WTC11 (cell line): ENCODE measurements around the gene GRK4. TPM values are rescaled to one million over a fixed set of nuclear protein-coding genes. Genes with fewer than 3 reads are reported as not detected.
A peak's percentile ranks its signal among the peaks of the same experiment; 100 is the strongest.
"Not testable (repeated sequence)": the region's sequence is repeated elsewhere in the genome, so short reads cannot be mapped to it uniquely, and the experiment has no call there.

Experiments
- ATAC-seq: fragments of 200-7000 bp; cut with Tn5 transposase; 2 replicates; pipeline ENCODE4 v1.10.0; 2021; ENCODE audit warnings: mild to moderate bottlenecking, moderate library complexity
- CTCF ChIA-PET: fragments of 300-600 bp; sonication (Branson Sonifier 250); formaldehyde crosslinking; loops from one replicate; lab custom pipeline; 2021; ENCODE audit warnings: antibody characterized with exemption; lab: Charles Lee
- POLR2A ChIA-PET: fragments of 350-600 bp; sonication (Branson Sonifier 250); formaldehyde crosslinking; loops from one replicate; lab custom pipeline; 2021; ENCODE audit warnings: antibody characterized with exemption; lab: Charles Lee
- DNase-seq: peaks from one replicate; pipeline ENCODE4 v3.0.0; 2021; ENCODE audit warnings: low spot score
- H3K27ac Mint-ChIP-seq: 2 replicates; pipeline ENCODE4 v1.8.0; 2021; ENCODE audit warnings: mixed read lengths
- H3K27me3 Mint-ChIP-seq: 2 replicates; pipeline ENCODE4 v1.8.0; 2021; ENCODE audit warnings: low read depth, mild to moderate bottlenecking, moderate library complexity, mixed read lengths
- H3K36me3 Mint-ChIP-seq: 2 replicates; pipeline ENCODE4 v1.8.0; 2021; ENCODE audit warnings: mixed read lengths
- H3K4me1 Mint-ChIP-seq: 2 replicates; pipeline ENCODE4 v1.8.0; 2022; ENCODE audit warnings: mixed read lengths
- H3K4me3 Mint-ChIP-seq: 2 replicates; pipeline ENCODE4 v1.8.0; 2021; ENCODE audit warnings: mild to moderate bottlenecking, moderate library complexity, mixed read lengths
- H3K9me3 Mint-ChIP-seq: 2 replicates; pipeline ENCODE4 v1.8.0; 2021; ENCODE audit warnings: mixed read lengths
- ATF1 ChIP-seq: sonication (generic); formaldehyde crosslinking; IDR thresholded peaks from 2 replicates; pipeline ENCODE4 v1.8.1; 2023; ENCODE audit warnings: mild to moderate bottlenecking, moderate library complexity, missing genetic modification reagents
- CBFB ChIP-seq: sonication (generic); formaldehyde crosslinking; IDR thresholded peaks from 2 replicates; pipeline ENCODE4 v1.8.1; 2022; ENCODE audit warnings: mild to moderate bottlenecking, low read depth, missing genetic modification reagents
- CDX4 ChIP-seq: fragments of 250-450 bp; sonication (Bioruptor Pico); IDR thresholded peaks from 2 replicates; pipeline ENCODE4 v1.9.0; 2021; ENCODE audit warnings: moderate library complexity, mild to moderate bottlenecking, inconsistent platforms, borderline replicate concordance
- E2F1 ChIP-seq: sonication (generic); formaldehyde crosslinking; IDR thresholded peaks from 2 replicates; pipeline ENCODE4 v1.8.0; 2022; ENCODE audit warnings: mild to moderate bottlenecking, missing genetic modification reagents
- HMGA2 ChIP-seq: fragments of 250-450 bp; sonication (Bioruptor Pico); IDR thresholded peaks from 2 replicates; pipeline ENCODE4 v1.4.0; 2021; ENCODE audit warnings: mild to moderate bottlenecking, moderate library complexity
- IRF2 ChIP-seq: sonication (generic); formaldehyde crosslinking; IDR thresholded peaks from 2 replicates; pipeline ENCODE4 v1.8.0; 2022; ENCODE audit warnings: low read depth, missing genetic modification reagents, borderline replicate concordance
- KAT7 ChIP-seq: sonication (generic); formaldehyde crosslinking; IDR thresholded peaks from 2 replicates; pipeline ENCODE4 v1.8.1; 2023; ENCODE audit warnings: missing genetic modification reagents, mild to moderate bottlenecking, borderline replicate concordance
- MXD4 ChIP-seq: fragments of 250-450 bp; sonication (Bioruptor Pico); IDR thresholded peaks from 2 replicates; pipeline ENCODE4 v1.8.0; 2021; ENCODE audit warnings: mild to moderate bottlenecking, moderate library complexity, borderline replicate concordance
- SMAD3 ChIP-seq: sonication (generic); formaldehyde crosslinking; IDR thresholded peaks from 2 replicates; pipeline ENCODE4 v1.8.0; 2022; ENCODE audit warnings: missing genetic modification reagents, mild to moderate bottlenecking, borderline replicate concordance
- SOX15 ChIP-seq: fragments of 250-450 bp; sonication (Bioruptor Pico); IDR thresholded peaks from 2 replicates; pipeline ENCODE4 v1.9.0; 2021; ENCODE audit warnings: mild to moderate bottlenecking
- TEAD1 ChIP-seq: sonication (generic); formaldehyde crosslinking; IDR thresholded peaks from 2 replicates; pipeline ENCODE4 v1.8.0; 2022; ENCODE audit warnings: mild to moderate bottlenecking, missing genetic modification reagents
- USF2 ChIP-seq: sonication (generic); formaldehyde crosslinking; IDR thresholded peaks from 2 replicates; pipeline ENCODE4 v1.8.1; 2023; ENCODE audit warnings: mild to moderate bottlenecking, missing genetic modification reagents, moderate library complexity
- ZBTB21 ChIP-seq: sonication (generic); formaldehyde crosslinking; IDR thresholded peaks from 2 replicates; pipeline ENCODE4 v1.8.1; 2023; ENCODE audit warnings: mild to moderate bottlenecking, missing genetic modification reagents, borderline replicate concordance
- ZNF138 ChIP-seq: sonication (generic); formaldehyde crosslinking; conservative IDR thresholded peaks from 2 replicates; pipeline ENCODE4 v1.8.1; 2022; ENCODE audit warnings: mild to moderate bottlenecking, moderate library complexity, missing genetic modification reagents
- ZNF423 ChIP-seq: fragments of 250-450 bp; sonication (Bioruptor Pico); IDR thresholded peaks from 2 replicates; pipeline ENCODE4 v2.1.2; 2022; ENCODE audit warnings: mild to moderate bottlenecking, moderate library complexity
- ZSCAN18 ChIP-seq: fragments of 250-450 bp; sonication (Bioruptor Pico); IDR thresholded peaks from 2 replicates; pipeline ENCODE4 v2.1.2; 2022; ENCODE audit warnings: mild to moderate bottlenecking, moderate library complexity
- total RNA-seq: library from RNA; stranded (reverse); gene quantifications from 3 replicates; pipeline ENCODE4 v1.2.3, GENCODE V29; 2021
- TF ChIP-seq, protein P1 (sequence below): sonication (generic); formaldehyde crosslinking; IDR thresholded peaks from 2 replicates; pipeline ENCODE4 v1.8.1; 2022; ENCODE audit warnings: mild to moderate bottlenecking, moderate library complexity, missing genetic modification reagents
- TF ChIP-seq, protein P2 (sequence below): sonication (generic); formaldehyde crosslinking; IDR thresholded peaks from 2 replicates; pipeline ENCODE4 v1.8.0; 2023; ENCODE audit warnings: mild to moderate bottlenecking, missing genetic modification reagents
- TF ChIP-seq, protein P3 (sequence below): fragments of 250-450 bp; sonication (Bioruptor Pico); IDR thresholded peaks from 2 replicates; pipeline ENCODE4 v1.8.0; 2021; ENCODE audit warnings: mild to moderate bottlenecking
- TF ChIP-seq, protein P4 (sequence below): fragments of 200-600 bp; IDR thresholded peaks from 2 replicates; pipeline ENCODE4 v1.8.0; 2022; ENCODE audit warnings: antibody characterized with exemption

The GRK4 gene
- total RNA-seq, 1 experiment from 2014 or later, result 1.4 TPM

GRCh38 chr4:2958446-2958845 is 4.9 kb upstream of the GRK4 start:
- CTCF ChIA-PET, result no interaction called here
- Mint-ChIP-seq H3K4me1 (peaks cover 18% of the 10 kb centered on the region), H3K36me3 (peaks cover 58% of the 10 kb centered on the region), H3K4me3 (no peak overlapping the region), H3K9me3 (peaks cover 29% of the 10 kb centered on the region), H3K27ac (peak overlapping the region; percentile 74; the same call in 1 of the 2 replicates), H3K27me3 (no peaks in the 10 kb centered on the region)
- TF ChIP-seq ZNF138 (CRISPR knock-in tag) (no peak), TEAD1 (no peak), MXD4 (CRISPR knock-in tag) (no peak), KAT7 (CRISPR knock-in tag) (no peak), CBFB (CRISPR knock-in tag) (no peak)
- TF ChIP-seq, protein P1, sequence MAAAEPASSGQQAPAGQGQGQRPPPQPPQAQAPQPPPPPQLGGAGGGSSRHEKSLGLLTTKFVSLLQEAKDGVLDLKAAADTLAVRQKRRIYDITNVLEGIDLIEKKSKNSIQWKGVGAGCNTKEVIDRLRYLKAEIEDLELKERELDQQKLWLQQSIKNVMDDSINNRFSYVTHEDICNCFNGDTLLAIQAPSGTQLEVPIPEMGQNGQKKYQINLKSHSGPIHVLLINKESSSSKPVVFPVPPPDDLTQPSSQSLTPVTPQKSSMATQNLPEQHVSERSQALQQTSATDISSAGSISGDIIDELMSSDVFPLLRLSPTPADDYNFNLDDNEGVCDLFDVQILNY (CRISPR knock-in tag), result no peak
- TF ChIP-seq, protein P2, sequence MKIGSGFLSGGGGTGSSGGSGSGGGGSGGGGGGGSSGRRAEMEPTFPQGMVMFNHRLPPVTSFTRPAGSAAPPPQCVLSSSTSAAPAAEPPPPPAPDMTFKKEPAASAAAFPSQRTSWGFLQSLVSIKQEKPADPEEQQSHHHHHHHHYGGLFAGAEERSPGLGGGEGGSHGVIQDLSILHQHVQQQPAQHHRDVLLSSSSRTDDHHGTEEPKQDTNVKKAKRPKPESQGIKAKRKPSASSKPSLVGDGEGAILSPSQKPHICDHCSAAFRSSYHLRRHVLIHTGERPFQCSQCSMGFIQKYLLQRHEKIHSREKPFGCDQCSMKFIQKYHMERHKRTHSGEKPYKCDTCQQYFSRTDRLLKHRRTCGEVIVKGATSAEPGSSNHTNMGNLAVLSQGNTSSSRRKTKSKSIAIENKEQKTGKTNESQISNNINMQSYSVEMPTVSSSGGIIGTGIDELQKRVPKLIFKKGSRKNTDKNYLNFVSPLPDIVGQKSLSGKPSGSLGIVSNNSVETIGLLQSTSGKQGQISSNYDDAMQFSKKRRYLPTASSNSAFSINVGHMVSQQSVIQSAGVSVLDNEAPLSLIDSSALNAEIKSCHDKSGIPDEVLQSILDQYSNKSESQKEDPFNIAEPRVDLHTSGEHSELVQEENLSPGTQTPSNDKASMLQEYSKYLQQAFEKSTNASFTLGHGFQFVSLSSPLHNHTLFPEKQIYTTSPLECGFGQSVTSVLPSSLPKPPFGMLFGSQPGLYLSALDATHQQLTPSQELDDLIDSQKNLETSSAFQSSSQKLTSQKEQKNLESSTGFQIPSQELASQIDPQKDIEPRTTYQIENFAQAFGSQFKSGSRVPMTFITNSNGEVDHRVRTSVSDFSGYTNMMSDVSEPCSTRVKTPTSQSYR (CRISPR knock-in tag), result no peak
- POLR2A ChIA-PET, result no interaction called here
- DNase-seq (no peak), ATAC-seq (no peak)

- POLR2A ChIA-PET, ATAC-seq, H3K4me3 Mint-ChIP-seq, DNase-seq, H3K27ac Mint-ChIP-seq: not testable (repeated sequence)
- TF ChIP-seq HMGA2 (CRISPR knock-in tag), result peak; percentile 97
- peaks cover 20% of the 10 kb centered on the region for H3K9me3 Mint-ChIP-seq
- peaks cover 40% of the 10 kb centered on the region for H3K36me3 Mint-ChIP-seq
- H3K27me3 Mint-ChIP-seq, result peaks cover 15% of the 10 kb centered on the region
- CTCF ChIA-PET, result interaction anchor here (1.8 kb wide), 1 partner anchor 12 kb away, joined by 4 read pairs; no protein-coding TSS in a partner anchor
- H3K4me1 Mint-ChIP-seq, result peaks cover 23% of the 10 kb centered on the region
These were observed 2.9 kb upstream of the GRK4 start for GRCh38 chr4:2960450-2960849.

- DNase-seq, result no peak
- Mint-ChIP-seq H3K36me3 (peaks cover 30% of the 10 kb centered on the region), H3K27me3 (peaks cover 17% of the 10 kb centered on the region), H3K4me3 (peak overlapping the region; percentile 82), H3K4me1 (peaks cover 23% of the 10 kb centered on the region), H3K27ac (no peak overlapping the region), H3K9me3 (peaks cover 10% of the 10 kb centered on the region)
- CTCF ChIA-PET, result interaction anchor here (1.0 to 3.8 kb wide), 2 partner anchors 17 to 48 kb away, joined by 4 to 24 read pairs; no protein-coding TSS in a partner anchor
- no peak for ATAC-seq
- POLR2A ChIA-PET, result no interaction called here
- TF ChIP-seq SMAD3 (CRISPR knock-in tag) (no peak), ZSCAN18 (CRISPR knock-in tag) (no peak), ATF1 (CRISPR knock-in tag) (no peak), IRF2 (no peak), CDX4 (CRISPR knock-in tag) (no peak), ZNF423 (no peak), ZBTB21 (CRISPR knock-in tag) (no peak), SOX15 (no peak), USF2 (CRISPR knock-in tag) (no peak), ZNF138 (CRISPR knock-in tag) (no peak), E2F1 (CRISPR knock-in tag) (no peak)
- TF ChIP-seq, protein P3, sequence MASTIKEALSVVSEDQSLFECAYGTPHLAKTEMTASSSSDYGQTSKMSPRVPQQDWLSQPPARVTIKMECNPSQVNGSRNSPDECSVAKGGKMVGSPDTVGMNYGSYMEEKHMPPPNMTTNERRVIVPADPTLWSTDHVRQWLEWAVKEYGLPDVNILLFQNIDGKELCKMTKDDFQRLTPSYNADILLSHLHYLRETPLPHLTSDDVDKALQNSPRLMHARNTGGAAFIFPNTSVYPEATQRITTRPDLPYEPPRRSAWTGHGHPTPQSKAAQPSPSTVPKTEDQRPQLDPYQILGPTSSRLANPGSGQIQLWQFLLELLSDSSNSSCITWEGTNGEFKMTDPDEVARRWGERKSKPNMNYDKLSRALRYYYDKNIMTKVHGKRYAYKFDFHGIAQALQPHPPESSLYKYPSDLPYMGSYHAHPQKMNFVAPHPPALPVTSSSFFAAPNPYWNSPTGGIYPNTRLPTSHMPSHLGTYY (CRISPR knock-in tag), result no peak
- TF ChIP-seq, protein P1 (CRISPR knock-in tag), result no peak
- TF ChIP-seq, protein P4, sequence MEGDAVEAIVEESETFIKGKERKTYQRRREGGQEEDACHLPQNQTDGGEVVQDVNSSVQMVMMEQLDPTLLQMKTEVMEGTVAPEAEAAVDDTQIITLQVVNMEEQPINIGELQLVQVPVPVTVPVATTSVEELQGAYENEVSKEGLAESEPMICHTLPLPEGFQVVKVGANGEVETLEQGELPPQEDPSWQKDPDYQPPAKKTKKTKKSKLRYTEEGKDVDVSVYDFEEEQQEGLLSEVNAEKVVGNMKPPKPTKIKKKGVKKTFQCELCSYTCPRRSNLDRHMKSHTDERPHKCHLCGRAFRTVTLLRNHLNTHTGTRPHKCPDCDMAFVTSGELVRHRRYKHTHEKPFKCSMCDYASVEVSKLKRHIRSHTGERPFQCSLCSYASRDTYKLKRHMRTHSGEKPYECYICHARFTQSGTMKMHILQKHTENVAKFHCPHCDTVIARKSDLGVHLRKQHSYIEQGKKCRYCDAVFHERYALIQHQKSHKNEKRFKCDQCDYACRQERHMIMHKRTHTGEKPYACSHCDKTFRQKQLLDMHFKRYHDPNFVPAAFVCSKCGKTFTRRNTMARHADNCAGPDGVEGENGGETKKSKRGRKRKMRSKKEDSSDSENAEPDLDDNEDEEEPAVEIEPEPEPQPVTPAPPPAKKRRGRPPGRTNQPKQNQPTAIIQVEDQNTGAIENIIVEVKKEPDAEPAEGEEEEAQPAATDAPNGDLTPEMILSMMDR, result no peak
These were observed 2.0 kb upstream of the GRK4 start for GRCh38 chr4:2961421-2961810.
